ENCODE results near the gene TMEM50A.

GRCh38 chr1:25347556-25347955 lies 9.4 kb downstream of the TMEM50A start:
- TF ChIP-seq CTCF (IDR thresholded peaks at IDR 0.05; ENCODE audit: extremely low read depth in 1 of 2, insufficient read depth in 1 of 2, low read depth in 1 of 2, low read length in 2 of 2) = no peak
- no peak for TF ChIP-seq EZH2 (IDR thresholded peaks at IDR 0.05; ENCODE audit: borderline replicate concordance, low read depth, low read length, severe bottlenecking)
- no peak for TF ChIP-seq GATA2 (IDR thresholded peaks at IDR 0.05; ENCODE audit: insufficient read depth, insufficient read length, low read depth, low read length)
- TF ChIP-seq MAX (IDR thresholded peaks at IDR 0.05; ENCODE audit: insufficient read depth, insufficient read length) = no peak
- no peak for TF ChIP-seq JUN (IDR thresholded peaks at IDR 0.05; ENCODE audit: borderline replicate concordance, insufficient read depth, insufficient read length, low read depth)
- TF ChIP-seq POLR2AphosphoS5 (IDR thresholded peaks at IDR 0.05; ENCODE audit: insufficient read depth, low read depth, low read length) = no peak
- no peak for TF ChIP-seq FOS (IDR thresholded peaks at IDR 0.05; ENCODE audit: borderline replicate concordance, insufficient read depth, low read length)

All from endothelial cell of umbilical vein (primary cell).